B cell (primary cell): ENCODE data around the gene MAFB. TPM values are rescaled to one million over a fixed set of nuclear protein-coding genes. Genes with fewer than 3 reads are reported as not detected.

ENCODE experiments used
- ATAC-seq: fragments of 200-7000 bp; cut with Tn5 transposase; one replicate; pipeline ENCODE4 v1.10.0; 2021; ENCODE audit warnings: low read depth, mild to moderate bottlenecking, moderate number of reproducible peaks, moderate library complexity
- CTCF ChIA-PET: fragments of 350-600 bp; sonication (Branson Sonifier 250); formaldehyde crosslinking; loops from one replicate; lab custom pipeline; 2021; ENCODE audit warnings: antibody characterized with exemption, inconsistent platforms; lab: Charles Lee
- POLR2A ChIA-PET: fragments of 350-600 bp; sonication (Branson Sonifier 250); formaldehyde crosslinking; loops from one replicate; lab custom pipeline; 2021; ENCODE audit warnings: antibody characterized with exemption; lab: Charles Lee
- DNase-seq: peaks from one replicate; pipeline ENCODE4 v3.0.0; 2013
- H2AFZ ChIP-seq: 2 replicates; pipeline ENCODE4 v1.6.1; 2012; ENCODE audit warnings: mild to moderate bottlenecking, low read depth, low read length; ENCODE audit not compliant: insufficient read depth, poor library complexity, severe bottlenecking
- H3K27ac ChIP-seq, 2 donors: 1 replicate in 1 of 2; 2 replicates in 1 of 2; pipeline ENCODE4 v1.5.1; 2012 to 2013; ENCODE audit warnings: low read length in 2 of 2, mild to moderate bottlenecking in 2 of 2, moderate library complexity in 1 of 2
- H3K27me3 ChIP-seq, 4 experiments: fragments of 200-600 bp in 1 of 4; sonication (generic) in 1 of 4; replicated peaks in 1 of 4; 1 replicate in 2 of 4; 2 replicates in 2 of 4; pipeline versions ENCODE4 v1.6.1 to v1.7.0; 2013 to 2016; ENCODE audit warnings: low read length in 3 of 4, mild to moderate bottlenecking in 2 of 4, mixed read lengths in 1 of 4, moderate library complexity in 1 of 4; ENCODE audit not compliant: insufficient read depth in 4 of 4, control insufficient read depth in 3 of 4; ENCODE audit errors: control extremely low read depth in 1 of 4
- H3K36me3 ChIP-seq, 2 experiments: replicated peaks in 1 of 2; 1 replicate in 1 of 2; 2 replicates in 1 of 2; pipeline versions ENCODE4 v1.6.1 to v1.7.1; 2013; ENCODE audit warnings: low read length in 1 of 2; ENCODE audit not compliant: insufficient read depth in 2 of 2, control insufficient read depth in 1 of 2; ENCODE audit errors: control extremely low read depth in 1 of 2, extremely low read depth in 1 of 2
- H3K4me1 ChIP-seq, 2 donors: fragments of 200-600 bp in 1 of 2; sonication (generic) in 1 of 2; 1 replicate in 1 of 2; 2 replicates in 1 of 2; pipeline versions ENCODE4 v1.5.1 to v1.6.1; 2013 to 2017; ENCODE audit warnings: low read length in 2 of 2; ENCODE audit not compliant: control insufficient read depth in 2 of 2, insufficient read depth in 2 of 2
- H3K4me2 ChIP-seq: replicated peaks from 2 replicates; pipeline ENCODE3; 2012; ENCODE audit warnings: mild to moderate bottlenecking, low read depth, low read length; ENCODE audit not compliant: poor library complexity, severe bottlenecking
- H3K4me3 ChIP-seq, 5 experiments: fragments of 200-600 bp in 1 of 5; sonication (generic) in 1 of 5; 1 replicate in 3 of 5; 2 replicates in 2 of 5; pipeline versions ENCODE4 v1.5.1 to v1.7.0; 2011 to 2016; ENCODE audit warnings: low read length in 4 of 5, mild to moderate bottlenecking in 4 of 5, low read depth in 2 of 5, control low read depth in 1 of 5, moderate library complexity in 1 of 5; ENCODE audit not compliant: insufficient read depth in 1 of 5; ENCODE audit errors: control extremely low read depth in 1 of 5, extremely low read depth in 1 of 5
- H3K79me2 ChIP-seq: fragments of 200-600 bp; sonication (generic); one replicate; pipeline ENCODE4 v1.6.0; 2016; ENCODE audit warnings: low read length; ENCODE audit not compliant: control insufficient read depth, insufficient read depth
- H3K9ac ChIP-seq: fragments of 200-600 bp; sonication (generic); 2 replicates; pipeline ENCODE4 v1.6.1; 2017; ENCODE audit warnings: mild to moderate bottlenecking, low read length, moderate library complexity
- H3K9me3 ChIP-seq, 3 donors: one replicate each; pipeline versions ENCODE4 v1.6.1 to v1.7.1; 2013; ENCODE audit warnings: low read length in 2 of 3; ENCODE audit not compliant: control insufficient read depth in 2 of 3, insufficient read depth in 1 of 3; ENCODE audit errors: control extremely low read depth in 1 of 3
- H4K20me1 ChIP-seq: 2 replicates; pipeline ENCODE4 v1.6.0; 2012; ENCODE audit warnings: mild to moderate bottlenecking, low read length; ENCODE audit not compliant: insufficient read depth, control insufficient read depth, poor library complexity, severe bottlenecking
- H3K27ac Mint-ChIP-seq: one replicate; pipeline ENCODE4 v1.8.0; 2021; ENCODE audit warnings: mixed read lengths
- H3K27me3 Mint-ChIP-seq: one replicate; pipeline ENCODE4 v1.8.0; 2021; ENCODE audit warnings: mixed read lengths
- H3K4me1 Mint-ChIP-seq: one replicate; pipeline ENCODE4 v1.8.0; 2021; ENCODE audit warnings: mixed read lengths
- H3K4me3 Mint-ChIP-seq: one replicate; pipeline ENCODE4 v1.8.0; 2021; ENCODE audit warnings: mixed read lengths
- H3K9me3 Mint-ChIP-seq: one replicate; pipeline ENCODE4 v1.8.0; 2022; ENCODE audit warnings: mixed read lengths; ENCODE audit not compliant: insufficient read depth
- EZH2 ChIP-seq: IDR thresholded peaks from 2 replicates; pipeline ENCODE4 v1.6.1; 2012; ENCODE audit warnings: borderline replicate concordance, low read depth, mild to moderate bottlenecking, moderate library complexity, low read length; ENCODE audit not compliant: insufficient read depth, poor library complexity, severe bottlenecking
- WGBS: methylation state at CpG from one replicate; pipeline ENCODE4 v1.1.5; 2013; ENCODE audit warnings: missing lambda C conversion rate; ENCODE audit not compliant: insufficient coverage; 5-methylcytosine and 5-hydroxymethylcytosine counted together
- intact Hi-C: fragments of 100-400 bp; cut with micrococcal nuclease; formaldehyde crosslinking; loops from one replicate; pipeline ENCODE4 v1.10.0; 2022
- polyA plus RNA-seq: library from polyadenylated mRNA; depleted of rRNA; stranded (reverse); fragments of >200 nt; gene quantifications from 2 replicates; pipeline ENCODE4 v1.2.3, GENCODE V29; 2012
- total RNA-seq, 2 donors: library from RNA; stranded (reverse); fragments of 120-200 nt in 1 of 2; gene quantifications; 1 replicate in 1 of 2; 2 replicates in 1 of 2; pipeline versions ENCODE4 v1.2.3 to v1.2.4, GENCODE V29; 2013 to 2022
- TF ChIP-seq, protein P1 (sequence below): fragments of 200-600 bp; IDR thresholded peaks from one replicate; pipeline ENCODE4 v1.8.0; 2022; ENCODE audit warnings: antibody characterized with exemption, mild to moderate bottlenecking

Gene MAFB
- total and polyA plus RNA-seq, 2 donors (not counting 1 experiment from before 2014, with no cell fraction given), result 1.6 to 1.8 TPM

DNA sequence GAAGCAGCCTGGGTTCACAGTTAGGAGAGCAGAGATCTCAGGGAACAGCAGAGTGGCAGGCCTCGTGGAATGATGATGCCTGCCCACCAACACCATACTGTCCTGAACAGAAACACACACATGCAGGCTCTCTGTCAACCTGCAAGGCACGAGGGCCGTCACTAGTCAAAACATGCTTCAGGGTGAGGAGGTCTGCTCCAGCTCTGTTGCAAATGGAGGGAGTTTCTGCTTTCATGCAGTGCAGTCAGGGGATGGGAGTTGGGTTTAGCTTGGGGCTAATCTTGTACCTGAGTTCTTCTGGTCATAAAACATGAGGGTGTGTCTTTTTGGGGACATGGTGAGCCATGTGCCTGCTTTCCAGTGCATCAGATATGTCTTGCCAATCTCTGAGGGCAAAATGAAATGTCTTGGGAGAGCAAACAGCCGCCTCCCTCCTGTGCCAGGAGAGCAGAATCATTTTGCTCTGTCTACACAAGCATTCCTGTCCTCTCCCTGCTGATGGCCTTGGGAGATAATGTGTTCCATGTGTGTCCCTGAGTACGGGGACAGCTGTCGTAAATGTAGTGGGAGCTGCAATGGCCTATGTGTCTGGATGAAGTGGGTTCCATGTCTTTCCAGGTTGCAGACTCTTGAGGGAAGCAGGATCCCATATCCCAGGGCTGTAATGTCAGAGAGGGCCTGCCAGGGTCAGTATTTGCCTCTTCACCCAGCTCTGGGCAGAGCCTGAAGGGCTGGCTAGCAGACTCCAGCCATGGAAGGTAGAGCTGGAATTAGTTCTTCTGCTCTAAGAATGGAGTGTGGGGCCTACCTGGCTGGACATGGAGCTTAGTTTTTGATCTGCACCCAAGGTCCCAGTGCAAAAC is 40.6 kb downstream of the MAFB start:
- Mint-ChIP-seq H3K27me3 (peaks cover 25% of the 10 kb centered on the region), H3K27ac (no peak overlapping the region), H3K9me3 (no peaks in the 10 kb centered on the region), H3K4me1 (no peaks in the 10 kb centered on the region), H3K4me3 (no peak overlapping the region)
- no peaks in the 10 kb centered on the region for H4K20me1 ChIP-seq
- H3K27me3 ChIP-seq, result peaks cover 0 to 3% (median 0%) of the 10 kb centered on the region in 4 experiments
- peaks cover 0 to 8% (median 0%) of the 10 kb centered on the region in 3 donors for H3K9me3 ChIP-seq
- POLR2A ChIA-PET, result no interaction called here
- CTCF ChIA-PET, result no interaction called here
- no peak overlapping the region for H3K4me3 ChIP-seq
- no peak overlapping the region for H2AFZ ChIP-seq
- 97% methylated on average over 5 of the region's 6 CpGs for WGBS
- H3K9ac ChIP-seq, result no peak overlapping the region
- no peaks in the 10 kb centered on the region for H3K79me2 ChIP-seq
- H3K36me3 ChIP-seq, result no peaks in the 10 kb centered on the region
- ATAC-seq (no peak), DNase-seq (no peak)
- H3K4me2 ChIP-seq, result no peak overlapping the region
- no peak overlapping the region for H3K27ac ChIP-seq
- no peaks in the 10 kb centered on the region for H3K4me1 ChIP-seq
- intact Hi-C loops, result no loop called here
- TF ChIP-seq, protein P1, sequence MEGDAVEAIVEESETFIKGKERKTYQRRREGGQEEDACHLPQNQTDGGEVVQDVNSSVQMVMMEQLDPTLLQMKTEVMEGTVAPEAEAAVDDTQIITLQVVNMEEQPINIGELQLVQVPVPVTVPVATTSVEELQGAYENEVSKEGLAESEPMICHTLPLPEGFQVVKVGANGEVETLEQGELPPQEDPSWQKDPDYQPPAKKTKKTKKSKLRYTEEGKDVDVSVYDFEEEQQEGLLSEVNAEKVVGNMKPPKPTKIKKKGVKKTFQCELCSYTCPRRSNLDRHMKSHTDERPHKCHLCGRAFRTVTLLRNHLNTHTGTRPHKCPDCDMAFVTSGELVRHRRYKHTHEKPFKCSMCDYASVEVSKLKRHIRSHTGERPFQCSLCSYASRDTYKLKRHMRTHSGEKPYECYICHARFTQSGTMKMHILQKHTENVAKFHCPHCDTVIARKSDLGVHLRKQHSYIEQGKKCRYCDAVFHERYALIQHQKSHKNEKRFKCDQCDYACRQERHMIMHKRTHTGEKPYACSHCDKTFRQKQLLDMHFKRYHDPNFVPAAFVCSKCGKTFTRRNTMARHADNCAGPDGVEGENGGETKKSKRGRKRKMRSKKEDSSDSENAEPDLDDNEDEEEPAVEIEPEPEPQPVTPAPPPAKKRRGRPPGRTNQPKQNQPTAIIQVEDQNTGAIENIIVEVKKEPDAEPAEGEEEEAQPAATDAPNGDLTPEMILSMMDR, result no peak
- no peak for TF ChIP-seq EZH2

DNA sequence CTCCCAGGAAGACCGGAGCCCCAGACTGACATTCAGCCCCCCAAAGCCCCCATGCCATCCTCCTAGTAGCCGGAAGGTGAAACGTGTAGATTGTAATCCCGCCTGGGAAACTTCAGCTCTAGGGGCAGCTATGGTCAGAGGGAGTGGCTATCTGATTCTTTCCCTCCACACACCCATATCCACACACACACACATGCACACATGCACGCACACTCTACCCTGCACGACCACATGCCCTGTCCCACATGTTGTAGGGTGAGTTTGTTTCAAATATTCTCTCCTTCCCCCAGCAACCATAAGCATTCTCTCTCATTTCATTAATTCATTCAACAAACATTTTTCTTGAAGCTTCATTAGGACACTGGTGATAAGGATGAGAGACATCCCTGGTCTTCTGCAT is 42.2 kb downstream of the MAFB start:
- no peaks in the 10 kb centered on the region for H3K36me3 ChIP-seq
- no peak overlapping the region for H2AFZ ChIP-seq
- Mint-ChIP-seq H3K4me1 (no peaks in the 10 kb centered on the region), H3K27me3 (peaks cover 22% of the 10 kb centered on the region), H3K4me3 (no peak overlapping the region), H3K9me3 (no peaks in the 10 kb centered on the region), H3K27ac (no peak overlapping the region)
- no peaks in the 10 kb centered on the region for H3K79me2 ChIP-seq
- TF ChIP-seq, protein P1, result no peak
- TF ChIP-seq EZH2, result no peak
- H3K4me1 ChIP-seq, result no peaks in the 10 kb centered on the region
- intact Hi-C loops, result no loop called here
- H3K4me2 ChIP-seq, result no peak overlapping the region
- no peaks in the 10 kb centered on the region for H4K20me1 ChIP-seq
- H3K27ac ChIP-seq, result no peak overlapping the region
- H3K4me3 ChIP-seq, result no peak overlapping the region
- ChIA-PET CTCF (no interaction called here), POLR2A (no interaction called here)
- DNase-seq, result no peak
- 60% methylated on average over 1 of the region's 6 CpGs for WGBS
- ATAC-seq, result no peak
- peaks cover 0 to 8% (median 0%) of the 10 kb centered on the region in 3 donors for H3K9me3 ChIP-seq
- no peak overlapping the region for H3K9ac ChIP-seq
- peaks cover 0 to 3% (median 0%) of the 10 kb centered on the region in 4 experiments for H3K27me3 ChIP-seq
